Cardiac fibroblast (primary cell): ENCODE measurements around the gene CDH12.
"Not testable (repeated sequence)": the region's sequence is repeated elsewhere in the genome, so short reads cannot be mapped to it uniquely, and the experiment has no call there.

ENCODE experiments used
- DNase-seq, 2 donors: peaks; one replicate each; pipeline versions ENCODE4 v3.0.0 to v3.0.0-alpha.2; 2010; ENCODE audit warnings: low read depth in 2 of 2
- H3K4me3 ChIP-seq, 2 donors: replicated peaks in 1 of 2; 1 replicate in 1 of 2; 2 replicates in 1 of 2; pipeline ENCODE4 v1.5.1; 2011; ENCODE audit warnings: low read depth in 2 of 2, low read length in 2 of 2, mild to moderate bottlenecking in 2 of 2, moderate library complexity in 1 of 2
- CTCF ChIP-seq: IDR thresholded peaks from one replicate; pipeline ENCODE4 v1.5.1; 2011; ENCODE audit warnings: low read depth, mild to moderate bottlenecking, low read length, inconsistent platforms

The CDH12 gene

GRCh38 chr5:22887566-22887965 is 34.4 kb upstream of the CDH12 start:
- no peak for DNase-seq
- TF ChIP-seq CTCF = no peak
- no peak overlapping the region for H3K4me3 ChIP-seq

GRCh38 chr5:22858911-22859310 is 5.8 kb upstream of the CDH12 start:
- not testable (repeated sequence) for H3K4me3 ChIP-seq, DNase-seq

- no peak for DNase-seq
- TF ChIP-seq CTCF = no peak
These were observed 2.7 kb upstream of the CDH12 start for GRCh38 chr5:22855824-22856223.

GRCh38 chr5:22850981-22851380 is 2.2 kb downstream of the CDH12 start:
- DNase-seq = no peak
- H3K4me3 ChIP-seq = no peak overlapping the region
- TF ChIP-seq CTCF = no peak

More at GRCh38 chr5:22855824-22856223, 2.7 kb upstream of the CDH12 start:
- H3K4me3 ChIP-seq = no peak overlapping the region

- no peak for TF ChIP-seq CTCF
- DNase-seq = no peak
- no peak overlapping the region for H3K4me3 ChIP-seq
These were observed 6.5 kb downstream of the CDH12 start for GRCh38 chr5:22846693-22847092.

GRCh38 chr5:22844636-22845035 is 8.5 kb downstream of the CDH12 start:
- no peak overlapping the region for H3K4me3 ChIP-seq
- TF ChIP-seq CTCF = no peak
- DNase-seq = no peak

GRCh38 chr5:22844155-22844554 is 9.0 kb downstream of the CDH12 start:
- DNase-seq = no peak
- H3K4me3 ChIP-seq = no peak overlapping the region
- TF ChIP-seq CTCF = no peak
